HG03521 (cell line): Measurements from ENCODE around the gene SPAG17.

ENCODE experiments used
- ATAC-seq: cut with Tn5 transposase; IDR thresholded peaks from one replicate; pipeline ENCODE4 v1.9.1; 2021; ENCODE audit warnings: mild to moderate bottlenecking, moderate library complexity; ENCODE audit not compliant: unreplicated experiment

Gene SPAG17

DNA sequence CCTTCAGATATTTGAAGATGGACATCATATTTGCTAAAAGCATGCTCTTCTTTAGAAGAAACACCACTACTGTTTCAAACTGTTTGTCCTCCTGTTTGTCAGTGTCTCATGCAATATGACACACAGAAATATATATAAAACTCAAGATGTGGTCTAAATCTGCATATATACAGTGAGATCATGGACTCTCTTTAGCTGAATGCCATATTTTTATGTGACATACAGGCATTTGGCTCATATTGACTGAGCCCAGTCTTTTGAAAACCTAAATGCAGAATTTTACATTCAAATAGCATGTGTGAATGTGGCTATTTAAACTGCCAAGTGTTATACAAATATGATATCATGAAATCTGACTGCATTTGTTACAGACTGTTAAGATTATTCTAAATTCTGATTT lies 274.0 kb downstream of the SPAG17 start:
- no peak for ATAC-seq

DNA sequence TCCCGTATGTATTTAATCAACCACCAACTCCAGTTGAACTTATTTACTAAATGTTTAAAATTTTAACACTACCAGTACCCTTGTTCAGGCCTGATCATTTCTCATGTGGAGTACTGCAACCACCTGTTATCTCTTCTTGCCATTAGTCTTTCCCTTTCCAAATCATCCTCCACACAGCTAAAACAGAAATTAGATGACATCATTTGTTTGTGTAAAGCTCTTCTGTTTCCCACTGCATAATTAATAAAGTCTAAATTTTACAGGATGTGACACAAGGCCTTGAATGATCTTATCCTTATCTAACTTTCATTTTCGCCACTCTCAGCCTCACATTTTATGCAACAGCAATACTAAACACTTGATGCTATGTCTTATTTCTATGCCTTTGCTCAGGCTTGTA lies 280.0 kb downstream of the SPAG17 start:
- ATAC-seq = no peak

GRCh38 chr1:117904485-117904884 lies 280.5 kb downstream of the SPAG17 start:
- ATAC-seq = no peak
